ENCODE results near the gene HIPK2. TPM values are rescaled to one million over a fixed set of nuclear protein-coding genes. Genes with fewer than 3 reads are reported as not detected.
A peak's percentile ranks its signal among the peaks of the same experiment; 100 is the strongest.

The HIPK2 gene
- polyA plus RNA-seq, 2 of the 4 experiments (the other 2 are of a cell fraction): 11.3 to 12.1 TPM

DNA sequence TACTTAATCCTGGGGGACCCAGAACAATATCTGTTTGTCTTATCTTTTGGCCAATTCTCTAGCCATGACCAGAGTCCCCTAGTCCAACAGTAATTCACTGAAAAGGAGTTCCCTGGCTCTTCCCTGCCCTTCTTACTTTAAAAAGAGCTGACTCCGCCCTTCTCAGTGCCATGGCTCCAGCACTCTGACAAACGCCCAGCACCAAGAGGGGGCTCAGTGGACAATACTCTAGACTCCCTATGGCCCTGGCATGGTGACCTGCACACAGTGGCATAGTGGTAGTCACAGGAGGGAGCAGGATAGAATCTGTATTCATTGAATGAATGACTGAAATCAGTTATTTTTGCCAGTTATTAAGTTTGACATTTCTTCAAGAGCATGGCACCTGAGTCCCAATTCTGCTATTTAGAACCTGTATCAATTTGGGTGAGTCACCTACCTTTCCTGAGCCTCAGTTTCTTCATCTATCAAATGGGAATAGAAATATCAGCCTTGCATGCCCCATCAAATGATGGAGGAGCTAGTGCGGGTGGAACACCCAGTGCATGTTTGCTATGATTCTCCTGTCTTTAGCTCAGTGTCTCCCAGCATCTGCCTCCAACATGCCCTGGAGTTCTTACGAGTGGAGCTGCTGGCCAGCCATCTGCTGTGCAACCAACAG lies 184.9 kb downstream of the HIPK2 start (continued):
- TF ChIP-seq BHLHE40 (IDR thresholded peaks at IDR 0.05; ENCODE audit: low read depth, low read length) (no peak), ZC3H11A (IDR thresholded peaks at IDR 0.05) (no peak)

- TF ChIP-seq HEYL (CRISPR knock-in tag; IDR thresholded peaks at IDR 0.05): no peak
- no peak for TF ChIP-seq HDAC2 (IDR thresholded peaks at IDR 0.05)
- no peak for TF ChIP-seq JUN (IDR thresholded peaks at IDR 0.05)
- no peak for TF ChIP-seq SREBF2 (IDR thresholded peaks at IDR 0.05)
- TF ChIP-seq PBX3 (IDR thresholded peaks at IDR 0.05): no peak
- TF ChIP-seq ZNF302 (CRISPR knock-in tag; IDR thresholded peaks at IDR 0.05): no peak
- TF ChIP-seq SMC3 (IDR thresholded peaks at IDR 0.05): no peak
- TF ChIP-seq MAZ (IDR thresholded peaks at IDR 0.05; ENCODE audit: borderline replicate concordance, low read depth, low read length): no peak
- no peak for TF ChIP-seq MYC (IDR thresholded peaks at IDR 0.05; ENCODE audit: borderline replicate concordance, low read length)
- TF ChIP-seq ZSCAN20 (CRISPR knock-in tag; IDR thresholded peaks at IDR 0.05): no peak
- TF ChIP-seq FOSL2 (IDR thresholded peaks at IDR 0.05): no peak
- no peak for TF ChIP-seq FOSL2 (CRISPR knock-in tag; IDR thresholded peaks at IDR 0.05)
- TF ChIP-seq BCL3 (IDR thresholded peaks at IDR 0.05): no peak
- TF ChIP-seq CHD4 (IDR thresholded peaks at IDR 0.05; ENCODE audit: borderline replicate concordance): no peak
- POLR2A ChIA-PET: no interaction called here
- Histone ChIP-seq H3K4me1 (no peaks in the 10 kb centered on the region), H3K27ac (no peak overlapping the region), H3K4me3 (no peak overlapping the region), H3K4me2 (no peak overlapping the region), H3K9me3 (no peaks in the 10 kb centered on the region)
- no peak for FAIRE-seq
- no peak for DNase-seq (ENCODE audit: low read depth in 1 of 2, low spot score in 1 of 2)
- 87% methylated on average over 3 of the region's 3 CpGs for WGBS (ENCODE audit: missing lambda C conversion rate)
- CTCF ChIA-PET: interaction anchor here (1.1 to 7.9 kb wide), 3 partner anchors 10 to 27 kb away, joined by 4 to 76 read pairs (median 37); no protein-coding TSS in a partner anchor
- no peak for ATAC-seq
These were observed 186.1 kb downstream of the HIPK2 start for GRCh38 chr7:139591550-139592195.

DNA sequence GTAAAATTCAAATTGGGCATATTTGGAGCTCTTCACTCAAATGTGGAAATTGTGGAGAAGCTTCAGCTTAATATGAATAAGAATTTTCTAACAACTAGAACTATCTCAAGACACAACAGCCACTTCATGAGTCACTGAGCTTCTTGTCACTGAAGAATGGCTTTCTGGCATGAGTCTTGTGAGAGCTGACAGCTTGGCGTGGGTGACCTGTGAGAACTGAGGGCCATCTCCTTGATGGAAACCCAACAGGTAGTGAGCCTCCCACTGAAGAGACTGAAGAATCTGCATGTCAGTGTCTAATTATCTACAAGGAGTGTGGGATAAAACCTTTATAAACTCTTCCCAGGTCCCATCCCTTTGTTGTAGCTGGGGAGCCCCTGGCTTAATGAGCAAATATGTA lies 188.3 kb downstream of the HIPK2 start:
- H3K27ac ChIP-seq: no peak overlapping the region
- FAIRE-seq: no peak
- no peaks in the 10 kb centered on the region for H3K9me3 ChIP-seq
- no peak for ATAC-seq
- WGBS (ENCODE audit: missing lambda C conversion rate): 100% methylated on average over 1 of the region's 1 CpG
- ChIA-PET POLR2A (no interaction called here), CTCF (interaction anchor here (0.6 to 7.9 kb wide), 11 partner anchors 8 to 413 kb away, joined by 3 to 76 read pairs (median 5); no protein-coding TSS in a partner anchor)
- no peak for DNase-seq (ENCODE audit: low read depth in 1 of 2, low spot score in 1 of 2)
- H3K4me1 ChIP-seq: no peaks in the 10 kb centered on the region
- H3K4me2 ChIP-seq: no peak overlapping the region
- H3K4me3 ChIP-seq: no peak overlapping the region
- TF ChIP-seq PHF8 (IDR thresholded peaks at IDR 0.05; ENCODE audit: borderline replicate concordance, low read depth) (no peak), TP53 (CRISPR knock-in tag; IDR thresholded peaks at IDR 0.05) (no peak), CBX8 (IDR thresholded peaks at IDR 0.05) (no peak), POLR2A (IDR thresholded peaks at IDR 0.05; ENCODE audit: low read length) (no peak)

DNA sequence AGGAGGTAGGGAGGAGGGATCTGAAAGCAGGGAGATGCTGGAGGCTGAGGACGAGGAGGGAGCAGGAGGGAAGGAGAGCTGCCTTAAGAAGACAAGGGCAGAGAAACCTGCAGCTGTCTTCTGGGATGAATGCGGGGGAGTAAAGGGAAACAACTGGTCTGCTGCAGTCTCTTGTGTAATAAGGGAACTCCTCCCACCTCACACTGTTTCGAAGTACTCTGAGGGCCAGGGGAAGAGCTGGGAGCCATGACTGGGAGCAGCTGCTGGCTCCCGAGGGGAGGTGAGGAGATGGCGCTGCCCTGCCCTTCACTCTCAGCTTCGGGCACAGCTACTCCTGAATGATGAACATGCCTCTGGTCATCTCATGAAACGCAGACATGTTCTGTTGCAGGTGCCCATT lies 189.2 kb downstream of the HIPK2 start:
- ChIA-PET POLR2A (no interaction called here), CTCF (interaction anchor here (1.5 to 7.9 kb wide), 6 partner anchors 8 to 414 kb away, joined by 4 to 76 read pairs (median 9); no protein-coding TSS in a partner anchor)
- Histone ChIP-seq H3K4me3 (no peak overlapping the region), H3K4me2 (no peak overlapping the region), H3K27ac (no peak overlapping the region), H3K9me3 (no peaks in the 10 kb centered on the region), H3K4me1 (no peaks in the 10 kb centered on the region)
- no peak for FAIRE-seq
- no peak for DNase-seq (ENCODE audit: low read depth in 1 of 2, low spot score in 1 of 2)
- WGBS (ENCODE audit: missing lambda C conversion rate): 82% methylated on average over 6 of the region's 7 CpGs
- ATAC-seq: peak in 1 of 2 experiments; percentile 51; a peak in 3 of 6 replicates
- TF ChIP-seq CBX8 (IDR thresholded peaks at IDR 0.05) (no peak), NFE2L2 (conservative IDR thresholded peaks at IDR 0.05; ENCODE audit: low read length) (no peak), FOSB (CRISPR knock-in tag; IDR thresholded peaks at IDR 0.05) (no peak), HOXB13 (CRISPR knock-in tag; IDR thresholded peaks at IDR 0.05; ENCODE audit: low read depth) (no peak), BHLHE40 (IDR thresholded peaks at IDR 0.05; ENCODE audit: low read depth, low read length) (no peak), ATOH8 (CRISPR knock-in tag; IDR thresholded peaks at IDR 0.05; ENCODE audit: low read depth) (no peak), ELK1 (IDR thresholded peaks at IDR 0.05; ENCODE audit: low read depth, low read length) (no peak), ZC3H11A (IDR thresholded peaks at IDR 0.05) (no peak), JUN (IDR thresholded peaks at IDR 0.05) (no peak), ZNF302 (CRISPR knock-in tag; IDR thresholded peaks at IDR 0.05) (no peak), HMGXB4 (CRISPR knock-in tag; IDR thresholded peaks at IDR 0.05; ENCODE audit: borderline replicate concordance) (no peak)

All from A549 (cell line).